HG02870 (cell line): Measurements from ENCODE around the gene EPN3.
A peak's percentile ranks its signal among the peaks of the same experiment; 100 is the strongest.

ENCODE experiments used
- ATAC-seq: cut with Tn5 transposase; IDR thresholded peaks from one replicate; pipeline ENCODE4 v1.9.1; 2021; ENCODE audit warnings: mild to moderate bottlenecking, moderate library complexity; ENCODE audit not compliant: unreplicated experiment

The EPN3 gene

GRCh38 chr17:50508573-50509460 is 23.7 kb upstream of the EPN3 start:
- no peak for ATAC-seq

GRCh38 chr17:50511058-50511457 is 21.5 kb upstream of the EPN3 start:
- ATAC-seq, result peak; percentile 87

- no peak for ATAC-seq
Observed at GRCh38 chr17:50513495-50513894, 19.0 kb upstream of the EPN3 start.

- no peak for ATAC-seq
Observed at GRCh38 chr17:50514388-50514787, 18.1 kb upstream of the EPN3 start.

GRCh38 chr17:50514936-50515702 is 17.4 kb upstream of the EPN3 start:
- ATAC-seq, result no peak

GRCh38 chr17:50517011-50517410 is 15.5 kb upstream of the EPN3 start:
- no peak for ATAC-seq

GRCh38 chr17:50517504-50518383 is 14.8 kb upstream of the EPN3 start:
- no peak for ATAC-seq

- ATAC-seq, result no peak
Observed at GRCh38 chr17:50518384-50519023, 14.0 kb upstream of the EPN3 start.

- ATAC-seq, result no peak
Observed at GRCh38 chr17:50519141-50519834, 13.2 kb upstream of the EPN3 start.

- no peak for ATAC-seq
Observed at GRCh38 chr17:50520483-50520882, 12.1 kb upstream of the EPN3 start.

- no peak for ATAC-seq
Observed at GRCh38 chr17:50521514-50521913, 11.0 kb upstream of the EPN3 start.

- no peak for ATAC-seq
Observed at GRCh38 chr17:50522766-50523165, 9.8 kb upstream of the EPN3 start.

- ATAC-seq, result no peak
Observed at GRCh38 chr17:50523208-50523607, 9.3 kb upstream of the EPN3 start.

- no peak for ATAC-seq
Observed at GRCh38 chr17:50524838-50525237, 7.7 kb upstream of the EPN3 start.

- no peak for ATAC-seq
Observed at GRCh38 chr17:50527155-50527762, 5.3 kb upstream of the EPN3 start.

GRCh38 chr17:50527949-50528474 is 4.5 kb upstream of the EPN3 start:
- ATAC-seq, result no peak

- ATAC-seq, result no peak
Observed at GRCh38 chr17:50529849-50530248, 2.7 kb upstream of the EPN3 start.

GRCh38 chr17:50531428-50532025 is 1.0 kb upstream of the EPN3 start:
- ATAC-seq, result no peak

- ATAC-seq, result no peak
Observed at GRCh38 chr17:50533185-50533584, 650 bp downstream of the EPN3 start.
